Trophoblast cell (in vitro differentiated cells and primary cell): ENCODE results near the gene MZB1.
A peak's percentile ranks its signal among the peaks of the same experiment; 100 is the strongest.

Experiments used
- DNase-seq, 2 donors: peaks; one replicate each; pipeline ENCODE4 v3.0.0-alpha.2; 2016
- H2AFZ ChIP-seq: 2 replicates; pipeline ENCODE4 v1.6.1; 2013; ENCODE audit warnings: low read length, moderate library complexity, mild to moderate bottlenecking; ENCODE audit not compliant: insufficient read depth, poor library complexity
- H2AK5ac ChIP-seq: 2 replicates; pipeline ENCODE4 v1.6.1; 2013; ENCODE audit warnings: mild to moderate bottlenecking, low read length
- H2BK120ac ChIP-seq: 2 replicates; pipeline ENCODE4 v1.6.1; 2013; ENCODE audit warnings: low read length, mild to moderate bottlenecking, moderate library complexity; ENCODE audit not compliant: insufficient read depth, poor library complexity
- H2BK12ac ChIP-seq: 2 replicates; pipeline ENCODE4 v1.6.1; 2013; ENCODE audit warnings: mild to moderate bottlenecking, low read length, moderate library complexity
- H2BK5ac ChIP-seq: 2 replicates; pipeline ENCODE4 v1.6.1; 2013; ENCODE audit warnings: low read length, low read depth, moderate library complexity, mild to moderate bottlenecking; ENCODE audit not compliant: poor library complexity
- H3K14ac ChIP-seq: 2 replicates; pipeline ENCODE4 v1.6.1; 2013; ENCODE audit warnings: mild to moderate bottlenecking, low read length
- H3K18ac ChIP-seq: 2 replicates; pipeline ENCODE4 v1.6.1; 2013; ENCODE audit warnings: mild to moderate bottlenecking, low read length
- H3K23ac ChIP-seq: 2 replicates; pipeline ENCODE4 v1.6.1; 2013; ENCODE audit warnings: low read length
- H3K27ac ChIP-seq: 2 replicates; pipeline ENCODE4 v1.5.1; 2013; ENCODE audit warnings: low read depth, mild to moderate bottlenecking, inconsistent platforms, low read length, moderate library complexity
- H3K27me3 ChIP-seq: 2 replicates; pipeline ENCODE4 v1.6.1; 2013; ENCODE audit warnings: inconsistent platforms, mild to moderate bottlenecking, low read length, moderate library complexity; ENCODE audit not compliant: insufficient read depth
- H3K36me3 ChIP-seq, 2 experiments: 1 replicate in 1 of 2; 2 replicates in 1 of 2; pipeline ENCODE4 v1.6.1; 2013; ENCODE audit warnings: low read length in 2 of 2, mild to moderate bottlenecking in 2 of 2, moderate library complexity in 1 of 2; ENCODE audit not compliant: insufficient read depth in 2 of 2, control insufficient read depth in 1 of 2
- H3K4ac ChIP-seq: 2 replicates; pipeline ENCODE4 v1.6.1; 2013; ENCODE audit warnings: low read depth, mild to moderate bottlenecking, low read length, moderate library complexity
- H3K4me1 ChIP-seq, 2 experiments: 1 replicate in 1 of 2; 2 replicates in 1 of 2; pipeline ENCODE4 v1.6.1; 2013; ENCODE audit warnings: low read length in 2 of 2, mild to moderate bottlenecking in 2 of 2, moderate library complexity in 1 of 2; ENCODE audit not compliant: insufficient read depth in 2 of 2, control insufficient read depth in 1 of 2
- H3K4me2 ChIP-seq: 2 replicates; pipeline ENCODE4 v1.6.1; 2013; ENCODE audit warnings: inconsistent platforms, mild to moderate bottlenecking, low read length, moderate library complexity
- H3K4me3 ChIP-seq: 2 replicates; pipeline ENCODE4 v1.5.1; 2013; ENCODE audit warnings: mild to moderate bottlenecking, low read depth, low read length, inconsistent platforms
- H3K79me1 ChIP-seq: one replicate; pipeline ENCODE4 v1.6.1; 2013; ENCODE audit warnings: low read length
- H3K79me2 ChIP-seq: 2 replicates; pipeline ENCODE4 v1.6.1; 2013; ENCODE audit warnings: low read length, mild to moderate bottlenecking; ENCODE audit not compliant: control insufficient read depth, insufficient read depth, poor library complexity
- H3K9ac ChIP-seq: 2 replicates; pipeline ENCODE4 v1.6.1; 2013; ENCODE audit warnings: mild to moderate bottlenecking, low read length
- H3K9me3 ChIP-seq: 2 replicates; pipeline ENCODE4 v1.6.1; 2013; ENCODE audit warnings: low read depth, mild to moderate bottlenecking, control low read depth, inconsistent platforms, low read length; ENCODE audit not compliant: insufficient read depth
- H4K12ac ChIP-seq: 2 replicates; pipeline ENCODE4 v1.6.1; 2013; ENCODE audit warnings: low read depth, mild to moderate bottlenecking, low read length, moderate library complexity
- H4K8ac ChIP-seq: 2 replicates; pipeline ENCODE4 v1.6.1; 2013; ENCODE audit warnings: low read depth, mild to moderate bottlenecking, low read length, moderate library complexity
- H4K91ac ChIP-seq: one replicate; pipeline ENCODE4 v1.6.1; 2013; ENCODE audit warnings: low read depth, mild to moderate bottlenecking, low read length, moderate library complexity
- WGBS: extraction: QIAGEN DNeasy Blood & Tissue Kit; methylation state at CpG from one replicate; pipeline ENCODE4 v1.1.7; 2013; ENCODE audit warnings: missing lambda C conversion rate; ENCODE audit not compliant: insufficient read length, insufficient coverage; ENCODE audit errors: extremely low coverage; 5-methylcytosine and 5-hydroxymethylcytosine counted together

MZB1 gene

DNA sequence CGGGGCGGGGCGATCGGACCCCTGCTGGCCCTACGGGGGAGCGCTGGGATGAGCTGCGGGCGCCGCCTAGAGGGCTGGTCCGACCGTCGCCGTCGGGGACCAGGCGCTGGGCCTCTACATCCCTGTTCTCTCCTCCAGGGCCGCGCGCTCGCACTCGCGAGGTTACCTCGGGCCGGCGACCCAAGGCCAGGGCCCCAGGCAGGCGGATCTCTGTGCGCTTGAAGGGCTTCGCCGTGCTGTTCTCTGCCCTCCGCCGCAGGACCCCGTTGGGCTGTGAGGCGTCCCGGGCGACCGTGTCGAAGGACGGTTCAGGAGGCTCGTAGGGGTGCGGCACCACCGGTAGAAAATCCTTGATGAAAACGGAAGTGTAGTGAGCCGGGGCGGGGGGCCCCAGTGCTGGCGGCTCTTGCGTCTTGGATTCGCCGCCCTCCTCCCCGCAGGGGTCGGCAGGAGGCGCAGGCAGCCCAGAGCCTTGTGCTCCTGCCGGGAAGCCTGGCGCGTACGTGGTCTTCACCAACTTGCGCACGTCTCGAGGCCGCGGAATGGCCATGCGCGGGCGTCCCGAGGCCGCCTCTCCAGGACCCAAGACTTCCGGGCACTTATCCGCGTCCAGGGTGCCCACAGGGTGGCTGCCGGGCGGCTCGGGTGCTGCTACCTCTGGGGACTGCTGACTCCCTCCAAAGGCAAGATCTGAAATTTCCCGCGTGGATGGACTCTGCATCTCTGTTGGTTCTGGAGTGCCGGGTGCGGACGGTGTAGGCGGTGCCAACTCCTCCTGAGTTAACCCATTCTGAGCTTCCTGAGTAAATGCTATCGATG is 3.2 kb upstream of the MZB1 start:
- H2AK5ac ChIP-seq: no peak overlapping the region
- WGBS: no CpG with 5 or more reads among the region's 77 CpGs
- H4K8ac ChIP-seq: peak overlapping the region; percentile 91
- peaks cover 32% of the 10 kb centered on the region for H3K27me3 ChIP-seq
- peak overlapping the region; percentile 1 for H3K14ac ChIP-seq
- peak overlapping the region; percentile 93 for H2AFZ ChIP-seq
- H3K36me3 ChIP-seq: no peaks in the 10 kb centered on the region
- peak overlapping the region; percentile 53 for H3K9ac ChIP-seq
- peak overlapping the region; percentile 64 for H3K4me2 ChIP-seq
- H3K18ac ChIP-seq: peak overlapping the region; percentile 60
- no peak overlapping the region for H3K4ac ChIP-seq
- H3K4me1 ChIP-seq: peaks cover 19 to 25% of the 10 kb centered on the region in 2 experiments
- H4K91ac ChIP-seq: peak overlapping the region; percentile 44
- H3K27ac ChIP-seq: no peak overlapping the region
- peak overlapping the region; percentile 59 for H3K4me3 ChIP-seq
- peak overlapping the region; percentile 30 for H2BK120ac ChIP-seq
- H2BK5ac ChIP-seq: no peak overlapping the region
- no peaks in the 10 kb centered on the region for H3K79me1 ChIP-seq
- no peak overlapping the region for H3K23ac ChIP-seq
- H2BK12ac ChIP-seq: no peak overlapping the region
- peak in 1 of 2 donors; percentile 26 for DNase-seq
- peak overlapping the region; percentile 58 for H4K12ac ChIP-seq
- peaks cover 5% of the 10 kb centered on the region for H3K79me2 ChIP-seq
- peaks cover 2% of the 10 kb centered on the region for H3K9me3 ChIP-seq

DNA sequence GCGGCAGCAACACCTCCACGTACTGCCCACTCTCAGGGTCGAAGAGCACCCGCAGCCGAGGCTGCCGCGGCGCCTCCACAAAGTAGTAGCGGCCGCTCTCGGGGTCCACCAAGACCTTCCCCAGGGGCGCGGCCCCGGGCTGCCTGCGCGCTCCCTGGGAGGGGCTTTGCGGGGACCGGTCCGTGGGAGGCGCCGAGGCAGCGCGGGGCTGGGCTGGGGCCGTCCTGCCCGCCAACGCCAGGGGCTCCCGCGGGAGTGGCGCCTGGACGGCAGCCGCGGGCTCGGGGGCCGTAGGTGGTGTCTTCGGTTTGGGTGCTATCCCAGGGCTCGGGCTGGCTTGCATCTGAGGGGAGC is 2.6 kb upstream of the MZB1 start:
- H3K4me1 ChIP-seq: peaks cover 19 to 28% of the 10 kb centered on the region in 2 experiments
- no peaks in the 10 kb centered on the region for H3K36me3 ChIP-seq
- no peak overlapping the region for H3K4ac ChIP-seq
- peaks cover 32% of the 10 kb centered on the region for H3K27me3 ChIP-seq
- H3K18ac ChIP-seq: peak overlapping the region; percentile 17
- H2BK12ac ChIP-seq: no peak overlapping the region
- H3K23ac ChIP-seq: no peak overlapping the region
- H3K79me1 ChIP-seq: no peaks in the 10 kb centered on the region
- peak overlapping the region; percentile 64 for H3K4me2 ChIP-seq
- no peak for DNase-seq
- no peak overlapping the region for H3K14ac ChIP-seq
- peaks cover 5% of the 10 kb centered on the region for H3K79me2 ChIP-seq
- H3K4me3 ChIP-seq: peak overlapping the region; percentile 39
- peak overlapping the region; percentile 27 for H4K12ac ChIP-seq
- peak overlapping the region; percentile 68 for H4K8ac ChIP-seq
- peak overlapping the region; percentile 44 for H4K91ac ChIP-seq
- no peak overlapping the region for H3K27ac ChIP-seq
- no CpG with 5 or more reads among the region's 36 CpGs for WGBS
- peak overlapping the region; percentile 18 for H2BK120ac ChIP-seq
- H2BK5ac ChIP-seq: no peak overlapping the region
- H2AK5ac ChIP-seq: no peak overlapping the region
- no peak overlapping the region for H3K9ac ChIP-seq
- H3K9me3 ChIP-seq: peaks cover 2% of the 10 kb centered on the region
- H2AFZ ChIP-seq: peak overlapping the region; percentile 93

DNA sequence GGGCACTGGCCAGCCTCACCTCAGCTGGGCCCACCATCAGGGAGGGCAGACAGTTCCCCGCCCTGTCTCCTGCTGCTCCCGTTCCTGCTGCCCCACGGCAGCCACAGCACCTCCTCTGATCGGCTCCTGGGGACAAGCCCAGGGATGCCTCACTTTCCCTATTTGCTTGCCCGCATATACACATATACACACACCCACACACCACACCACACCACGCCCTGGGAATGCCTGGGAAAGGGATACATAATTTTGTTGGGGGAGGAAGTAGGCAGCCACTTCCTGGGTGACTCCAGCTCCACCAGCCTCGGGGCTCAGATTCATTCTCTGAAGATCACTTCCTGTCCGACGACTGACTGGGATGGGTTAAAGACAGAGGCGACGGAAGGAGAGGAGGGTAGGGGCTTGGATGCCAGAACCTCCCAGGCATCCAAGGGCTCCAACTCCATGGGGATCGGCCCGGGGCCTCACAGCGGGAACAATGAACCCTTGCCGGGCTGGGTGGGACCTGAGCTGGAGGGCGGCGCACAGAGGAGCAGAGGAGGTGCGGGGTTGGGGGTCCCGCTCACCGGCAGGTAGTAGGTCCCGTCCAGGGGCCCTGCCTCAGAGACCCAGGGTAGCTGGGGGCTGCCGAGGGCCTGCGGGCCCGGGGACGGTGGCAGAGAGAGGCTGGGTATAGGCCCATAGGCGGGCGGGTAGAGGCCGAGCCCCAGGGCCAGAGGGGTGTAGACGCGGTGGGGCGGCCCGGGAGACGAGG is 2.0 kb upstream of the MZB1 start:
- H3K23ac ChIP-seq: no peak overlapping the region
- H3K4me3 ChIP-seq: no peak overlapping the region
- no CpG with 5 or more reads among the region's 33 CpGs for WGBS
- H2AK5ac ChIP-seq: no peak overlapping the region
- no peaks in the 10 kb centered on the region for H3K79me1 ChIP-seq
- H3K9me3 ChIP-seq: peaks cover 2% of the 10 kb centered on the region
- peaks cover 32% of the 10 kb centered on the region for H3K27me3 ChIP-seq
- peak overlapping the region; percentile 18 for H2BK120ac ChIP-seq
- H3K9ac ChIP-seq: no peak overlapping the region
- H3K4ac ChIP-seq: no peak overlapping the region
- H2BK12ac ChIP-seq: no peak overlapping the region
- H2BK5ac ChIP-seq: no peak overlapping the region
- H4K8ac ChIP-seq: peak overlapping the region; percentile 68
- H3K79me2 ChIP-seq: peaks cover 5% of the 10 kb centered on the region
- H3K4me2 ChIP-seq: peak overlapping the region; percentile 64
- H3K4me1 ChIP-seq: peaks cover 19 to 28% of the 10 kb centered on the region in 2 experiments
- peak overlapping the region; percentile 44 for H4K91ac ChIP-seq
- DNase-seq: no peak
- H3K36me3 ChIP-seq: no peaks in the 10 kb centered on the region
- no peak overlapping the region for H3K18ac ChIP-seq
- H4K12ac ChIP-seq: peak overlapping the region; percentile 27
- no peak overlapping the region for H3K27ac ChIP-seq
- H3K14ac ChIP-seq: no peak overlapping the region
- peak overlapping the region; percentile 93 for H2AFZ ChIP-seq

DNA sequence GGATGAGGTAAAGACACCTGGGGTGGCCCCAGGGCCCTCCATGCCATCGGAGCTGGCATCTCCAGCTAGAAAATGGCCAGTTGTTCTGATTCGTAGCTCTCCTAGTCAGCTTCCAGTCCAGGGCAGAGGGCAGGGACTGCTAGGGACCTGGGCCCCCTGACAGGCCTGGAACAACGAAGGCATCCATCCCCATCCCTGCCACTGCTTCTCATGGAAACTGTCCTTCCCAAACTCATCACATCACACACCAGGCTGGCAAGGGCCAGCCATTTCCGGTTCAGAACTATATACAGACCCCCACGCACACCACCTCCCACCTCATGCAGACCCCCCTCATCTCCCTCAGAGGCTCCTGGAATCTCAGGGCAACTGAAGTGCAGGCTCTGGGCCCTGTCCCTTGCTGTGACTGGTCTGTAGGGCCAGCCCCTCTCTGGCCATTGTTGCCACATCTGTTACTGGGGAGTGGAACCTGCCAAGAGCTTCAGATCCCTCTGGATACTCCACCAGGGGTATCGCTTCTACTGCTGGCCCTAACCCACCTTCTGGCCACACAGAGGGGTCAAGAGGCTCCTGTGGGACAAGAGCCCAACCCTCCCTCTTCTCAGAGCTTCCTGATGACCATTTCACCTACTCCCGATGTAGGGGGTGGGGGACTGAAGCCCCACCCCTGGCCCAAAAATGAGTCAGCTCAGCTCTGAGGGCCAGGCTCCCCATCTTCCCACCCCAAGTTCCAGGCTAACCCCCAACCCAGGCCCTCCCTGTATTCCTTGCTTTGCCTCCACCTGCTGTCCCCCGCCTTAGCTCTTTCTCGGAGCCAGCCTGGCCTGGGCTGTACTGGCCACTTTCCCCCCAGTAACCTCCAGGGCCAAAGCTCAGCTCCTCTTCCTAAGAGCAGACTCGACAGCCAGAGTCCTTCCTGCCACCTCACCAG is 1.2 kb upstream of the MZB1 start:
- Histone ChIP-seq H3K4me1 (peaks cover 19 to 28% of the 10 kb centered on the region in 2 experiments), H3K4ac (no peak overlapping the region), H3K27me3 (peaks cover 32% of the 10 kb centered on the region), H2BK5ac (no peak overlapping the region), H3K36me3 (no peaks in the 10 kb centered on the region), H3K79me2 (peaks cover 5% of the 10 kb centered on the region), H3K23ac (no peak overlapping the region), H2BK12ac (no peak overlapping the region), H3K14ac (no peak overlapping the region), H4K12ac (no peak overlapping the region), H4K8ac (no peak overlapping the region), H3K9ac (no peak overlapping the region), H2BK120ac (no peak overlapping the region), H2AFZ (no peak overlapping the region), H3K9me3 (peaks cover 2% of the 10 kb centered on the region), H4K91ac (no peak overlapping the region), H3K79me1 (no peaks in the 10 kb centered on the region), H3K4me3 (no peak overlapping the region), H3K27ac (no peak overlapping the region), H3K4me2 (no peak overlapping the region), H3K18ac (no peak overlapping the region), H2AK5ac (no peak overlapping the region)
- WGBS: no CpG with 5 or more reads among the region's 10 CpGs
- no peak for DNase-seq
